ENCODE data around the gene SAMD4A.

The SAMD4A gene

DNA sequence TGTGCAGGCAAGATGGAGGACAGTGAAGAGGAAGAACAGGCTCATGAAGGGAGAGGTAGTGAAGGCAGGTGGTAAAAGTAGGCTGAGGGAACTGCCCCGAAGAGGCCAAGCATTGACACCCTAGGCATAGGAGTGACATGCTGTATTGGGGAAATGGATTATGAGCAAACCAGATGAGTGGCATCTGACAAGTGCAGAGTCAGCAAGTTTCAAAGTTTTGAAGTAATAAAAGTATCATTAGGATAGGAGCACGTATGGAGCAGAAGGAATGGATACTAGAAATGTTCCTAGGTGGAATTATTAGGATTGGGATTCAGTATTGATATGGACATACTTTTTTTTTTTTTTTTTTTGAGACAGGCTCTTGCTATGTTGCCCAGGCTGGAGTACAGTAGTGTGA is 139.8 kb downstream of the SAMD4A start:
- Histone ChIP-seq H3K36me3 (ENCODE audit: control insufficient read depth, insufficient read depth, low read length) (no peaks in the 10 kb centered on the region), H3K9me3 (ENCODE audit: control insufficient read depth, low read length) (no peaks in the 10 kb centered on the region), H3K27me3 (replicated peaks; ENCODE audit: control insufficient read depth, insufficient read depth, low read length, poor library complexity, severe bottlenecking) (no peaks in the 10 kb centered on the region), H3K27ac (ENCODE audit: insufficient read depth, low read length, poor library complexity, severe bottlenecking) (no peak overlapping the region), H3K4me3 (ENCODE audit: insufficient read depth, low read depth, low read length, poor library complexity, severe bottlenecking) (no peak overlapping the region), H3K4me1 (ENCODE audit: control insufficient read depth, insufficient read depth, low read length, poor library complexity, severe bottlenecking) (peaks cover 1% of the 10 kb centered on the region)
- no peak for DNase-seq

DNA sequence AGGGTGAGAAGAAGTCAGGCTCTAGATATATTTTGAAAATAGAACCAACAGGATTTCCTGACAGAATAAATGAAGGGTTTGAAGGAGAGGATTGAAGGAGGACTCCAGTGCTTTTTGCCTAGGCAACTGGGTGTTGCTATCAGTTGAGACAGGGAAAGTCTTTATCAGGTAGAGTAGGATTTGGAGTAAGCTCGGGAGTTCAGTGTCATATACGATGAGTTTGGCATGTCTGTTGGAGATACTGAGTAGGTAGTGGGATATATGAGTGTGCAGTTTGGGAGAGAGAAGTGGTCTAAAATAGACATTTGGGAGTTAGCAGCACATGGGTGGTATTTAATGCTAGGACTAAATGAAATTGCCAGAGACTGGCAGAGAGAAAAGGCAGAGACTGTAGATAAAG is 141.2 kb downstream of the SAMD4A start:
- no peaks in the 10 kb centered on the region for H3K36me3 ChIP-seq (ENCODE audit: control insufficient read depth, insufficient read depth, low read length)
- H3K4me1 ChIP-seq (ENCODE audit: control insufficient read depth, insufficient read depth, low read length, poor library complexity, severe bottlenecking) = peaks cover 6% of the 10 kb centered on the region
- H3K27ac ChIP-seq (ENCODE audit: insufficient read depth, low read length, poor library complexity, severe bottlenecking) = no peak overlapping the region
- H3K27me3 ChIP-seq (replicated peaks; ENCODE audit: control insufficient read depth, insufficient read depth, low read length, poor library complexity, severe bottlenecking) = no peaks in the 10 kb centered on the region
- H3K9me3 ChIP-seq (ENCODE audit: control insufficient read depth, low read length) = no peaks in the 10 kb centered on the region
- no peak for DNase-seq
- H3K4me3 ChIP-seq (ENCODE audit: insufficient read depth, low read depth, low read length, poor library complexity, severe bottlenecking) = no peak overlapping the region

DNA sequence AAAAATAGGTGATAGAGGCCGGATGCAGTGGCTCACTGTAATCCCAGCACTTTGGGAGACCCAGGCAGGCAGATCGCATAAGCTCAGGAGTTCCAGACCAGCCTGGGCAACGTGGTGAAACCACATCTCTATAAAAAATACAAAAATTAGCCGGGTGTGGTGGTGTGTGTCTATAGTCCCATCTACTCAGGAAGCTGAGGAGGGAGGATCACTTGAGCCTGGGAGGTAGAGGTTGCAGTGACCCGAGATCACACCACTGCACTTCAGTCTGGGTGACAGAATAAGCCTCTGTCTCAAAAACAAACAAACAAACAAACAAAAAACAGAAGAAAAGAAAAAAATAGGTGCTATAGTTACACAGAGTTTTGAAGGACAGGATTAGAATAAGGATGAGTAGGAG is 142.1 kb downstream of the SAMD4A start:
- H3K9me3 ChIP-seq (ENCODE audit: control insufficient read depth, low read length) = no peaks in the 10 kb centered on the region
- H3K36me3 ChIP-seq (ENCODE audit: control insufficient read depth, insufficient read depth, low read length) = no peaks in the 10 kb centered on the region
- no peak overlapping the region for H3K27ac ChIP-seq (ENCODE audit: insufficient read depth, low read length, poor library complexity, severe bottlenecking)
- DNase-seq = no peak
- peaks cover 6% of the 10 kb centered on the region for H3K4me1 ChIP-seq (ENCODE audit: control insufficient read depth, insufficient read depth, low read length, poor library complexity, severe bottlenecking)
- H3K27me3 ChIP-seq (replicated peaks; ENCODE audit: control insufficient read depth, insufficient read depth, low read length, poor library complexity, severe bottlenecking) = no peaks in the 10 kb centered on the region
- no peak overlapping the region for H3K4me3 ChIP-seq (ENCODE audit: insufficient read depth, low read depth, low read length, poor library complexity, severe bottlenecking)

DNA sequence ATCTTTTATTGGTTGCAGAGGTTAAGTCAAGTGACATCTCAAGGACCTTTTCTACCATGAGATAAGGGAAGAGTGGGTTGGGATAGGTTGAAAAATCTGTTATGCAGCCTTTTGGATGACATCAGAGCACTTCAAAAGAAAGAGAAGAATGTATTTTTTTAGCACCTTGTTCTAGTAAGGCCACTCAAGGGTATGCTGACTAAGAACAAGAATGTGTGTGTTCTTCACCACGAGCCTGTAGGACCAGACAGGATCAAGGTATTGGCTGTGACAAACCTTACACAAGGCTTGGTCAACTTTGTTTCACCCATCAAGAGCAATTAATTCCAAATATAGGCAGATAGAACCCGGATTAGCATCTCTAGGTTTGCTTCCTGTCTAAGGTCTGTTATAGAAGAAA is 142.5 kb downstream of the SAMD4A start:
- H3K4me3 ChIP-seq (ENCODE audit: insufficient read depth, low read depth, low read length, poor library complexity, severe bottlenecking) = no peak overlapping the region
- no peak for DNase-seq
- H3K36me3 ChIP-seq (ENCODE audit: control insufficient read depth, insufficient read depth, low read length) = no peaks in the 10 kb centered on the region
- H3K4me1 ChIP-seq (ENCODE audit: control insufficient read depth, insufficient read depth, low read length, poor library complexity, severe bottlenecking) = peaks cover 6% of the 10 kb centered on the region
- H3K27me3 ChIP-seq (replicated peaks; ENCODE audit: control insufficient read depth, insufficient read depth, low read length, poor library complexity, severe bottlenecking) = no peaks in the 10 kb centered on the region
- H3K9me3 ChIP-seq (ENCODE audit: control insufficient read depth, low read length) = no peaks in the 10 kb centered on the region
- no peak overlapping the region for H3K27ac ChIP-seq (ENCODE audit: insufficient read depth, low read length, poor library complexity, severe bottlenecking)

DNA sequence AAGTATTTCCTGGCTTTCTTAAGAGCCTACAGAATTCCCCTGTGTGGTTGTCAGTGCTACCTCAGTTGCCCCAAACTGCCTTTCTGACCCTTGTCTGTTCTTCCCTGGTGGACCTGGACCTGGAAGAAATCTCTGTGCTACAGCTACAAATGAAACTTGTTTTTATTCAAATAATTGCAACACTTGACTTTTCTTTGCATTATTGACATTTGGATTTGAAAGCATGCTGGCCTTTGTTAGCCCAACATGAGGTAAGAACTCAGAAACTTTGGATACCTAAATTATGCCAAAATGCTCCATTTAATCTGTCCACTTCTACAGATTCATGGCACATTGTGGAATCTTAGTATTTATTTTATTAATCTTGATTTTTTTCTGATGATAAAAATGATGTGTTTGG is 142.9 kb downstream of the SAMD4A start:
- Histone ChIP-seq H3K36me3 (ENCODE audit: control insufficient read depth, insufficient read depth, low read length) (no peaks in the 10 kb centered on the region), H3K27ac (ENCODE audit: insufficient read depth, low read length, poor library complexity, severe bottlenecking) (no peak overlapping the region), H3K4me1 (ENCODE audit: control insufficient read depth, insufficient read depth, low read length, poor library complexity, severe bottlenecking) (peaks cover 6% of the 10 kb centered on the region), H3K27me3 (replicated peaks; ENCODE audit: control insufficient read depth, insufficient read depth, low read length, poor library complexity, severe bottlenecking) (no peaks in the 10 kb centered on the region), H3K9me3 (ENCODE audit: control insufficient read depth, low read length) (no peaks in the 10 kb centered on the region), H3K4me3 (ENCODE audit: insufficient read depth, low read depth, low read length, poor library complexity, severe bottlenecking) (no peak overlapping the region)
- DNase-seq = no peak

DNA sequence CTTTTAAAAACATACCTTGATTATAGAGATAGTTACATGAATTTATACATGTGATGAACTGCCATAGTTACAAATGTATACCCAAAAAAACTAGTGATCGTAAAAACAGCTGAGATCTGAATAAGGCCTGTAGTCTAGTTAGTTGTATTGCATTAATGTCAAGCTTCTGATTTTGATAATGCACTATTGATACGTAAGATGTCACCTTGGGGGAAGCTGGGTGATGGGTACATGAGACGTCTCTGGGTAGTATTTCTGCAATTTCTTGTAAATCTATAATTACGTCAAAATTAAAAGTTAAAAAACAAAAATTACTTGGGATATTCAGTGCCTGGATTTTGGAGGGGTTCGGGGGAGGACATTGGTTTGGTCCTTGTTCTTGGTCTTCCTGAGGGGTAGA is 144.4 kb downstream of the SAMD4A start:
- Histone ChIP-seq H3K27ac (ENCODE audit: insufficient read depth, low read length, poor library complexity, severe bottlenecking) (no peak overlapping the region), H3K27me3 (replicated peaks; ENCODE audit: control insufficient read depth, insufficient read depth, low read length, poor library complexity, severe bottlenecking) (no peaks in the 10 kb centered on the region), H3K4me3 (ENCODE audit: insufficient read depth, low read depth, low read length, poor library complexity, severe bottlenecking) (no peak overlapping the region), H3K4me1 (ENCODE audit: control insufficient read depth, insufficient read depth, low read length, poor library complexity, severe bottlenecking) (peaks cover 6% of the 10 kb centered on the region), H3K9me3 (ENCODE audit: control insufficient read depth, low read length) (no peaks in the 10 kb centered on the region), H3K36me3 (ENCODE audit: control insufficient read depth, insufficient read depth, low read length) (no peaks in the 10 kb centered on the region)
- DNase-seq = no peak

DNA sequence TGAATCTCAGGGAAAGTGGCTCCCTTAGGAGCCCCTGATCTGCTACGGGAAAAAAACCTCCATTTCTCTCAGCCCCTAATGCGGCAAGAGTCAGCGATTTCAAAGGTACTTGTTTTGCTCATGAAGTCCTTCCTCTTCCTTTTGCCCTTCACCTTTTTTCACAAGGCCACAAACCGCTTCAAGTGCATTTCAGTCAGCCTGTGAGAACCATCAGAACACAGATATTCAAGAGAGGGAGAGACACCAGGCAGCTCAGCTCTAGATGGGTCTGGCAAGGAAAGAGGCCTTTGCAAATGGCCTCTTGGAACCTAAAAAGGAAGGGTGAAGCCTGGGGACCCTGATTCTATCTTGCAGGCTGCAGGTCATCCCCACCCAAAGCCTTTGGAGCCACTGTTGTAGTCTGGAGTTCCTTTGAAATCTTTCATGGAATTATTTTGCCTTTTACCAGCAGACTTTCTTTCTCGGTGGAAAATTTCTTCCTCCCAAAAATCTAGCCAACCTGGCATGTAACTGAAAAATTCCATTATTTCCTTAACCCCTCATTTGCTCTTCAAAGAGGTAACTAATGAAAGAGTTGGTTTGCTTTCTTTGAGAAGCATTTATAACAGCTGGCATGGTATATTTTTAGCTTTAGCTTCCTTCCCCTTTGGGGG is 145.0 kb downstream of the SAMD4A start:
- Histone ChIP-seq H3K4me3 (ENCODE audit: insufficient read depth, low read depth, low read length, poor library complexity, severe bottlenecking) (no peak overlapping the region), H3K9me3 (ENCODE audit: control insufficient read depth, low read length) (no peaks in the 10 kb centered on the region), H3K4me1 (ENCODE audit: control insufficient read depth, insufficient read depth, low read length, poor library complexity, severe bottlenecking) (peaks cover 6% of the 10 kb centered on the region), H3K36me3 (ENCODE audit: control insufficient read depth, insufficient read depth, low read length) (no peaks in the 10 kb centered on the region), H3K27ac (ENCODE audit: insufficient read depth, low read length, poor library complexity, severe bottlenecking) (no peak overlapping the region), H3K27me3 (replicated peaks; ENCODE audit: control insufficient read depth, insufficient read depth, low read length, poor library complexity, severe bottlenecking) (no peaks in the 10 kb centered on the region)
- no peak for DNase-seq

DNA sequence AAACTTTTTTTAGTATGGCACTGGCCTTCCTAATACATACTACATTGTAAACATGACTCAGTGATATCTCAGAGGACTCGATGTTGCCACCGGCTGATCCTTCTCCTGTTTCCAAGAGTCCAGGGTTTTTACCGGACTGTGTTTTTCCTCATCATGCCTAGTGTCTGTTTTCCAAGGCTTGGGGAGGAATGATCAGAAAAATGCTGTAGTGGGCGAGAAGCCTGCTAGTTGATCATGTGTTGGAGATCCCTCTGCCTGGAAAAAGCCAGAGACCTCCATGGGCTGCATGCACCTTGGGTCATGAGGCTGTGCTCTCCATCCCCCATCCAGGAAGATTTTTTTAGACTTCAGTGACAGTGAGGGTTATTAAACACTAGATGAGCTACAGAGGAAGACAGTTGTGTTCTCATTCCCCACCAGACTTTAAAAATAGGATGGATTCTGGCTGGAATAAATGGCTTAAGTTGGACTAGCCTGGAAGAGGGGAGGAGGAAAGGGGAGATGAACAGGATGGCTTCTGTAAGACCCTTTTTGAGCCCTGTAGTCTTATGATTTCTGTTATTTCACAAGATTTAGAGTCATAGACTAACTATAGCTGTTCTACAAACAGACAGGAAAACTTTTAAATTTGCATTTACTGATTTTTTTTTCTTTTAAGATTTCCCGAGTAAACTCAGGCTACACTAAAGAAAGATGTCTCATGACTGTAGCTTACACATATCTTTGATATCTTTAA is 145.7 kb downstream of the SAMD4A start:
- H3K4me1 ChIP-seq (ENCODE audit: control insufficient read depth, insufficient read depth, low read length, poor library complexity, severe bottlenecking) = peaks cover 6% of the 10 kb centered on the region
- no peaks in the 10 kb centered on the region for H3K27me3 ChIP-seq (replicated peaks; ENCODE audit: control insufficient read depth, insufficient read depth, low read length, poor library complexity, severe bottlenecking)
- H3K27ac ChIP-seq (ENCODE audit: insufficient read depth, low read length, poor library complexity, severe bottlenecking) = no peak overlapping the region
- DNase-seq = no peak
- no peaks in the 10 kb centered on the region for H3K36me3 ChIP-seq (ENCODE audit: control insufficient read depth, insufficient read depth, low read length)
- no peaks in the 10 kb centered on the region for H3K9me3 ChIP-seq (ENCODE audit: control insufficient read depth, low read length)
- H3K4me3 ChIP-seq (ENCODE audit: insufficient read depth, low read depth, low read length, poor library complexity, severe bottlenecking) = no peak overlapping the region

DNA sequence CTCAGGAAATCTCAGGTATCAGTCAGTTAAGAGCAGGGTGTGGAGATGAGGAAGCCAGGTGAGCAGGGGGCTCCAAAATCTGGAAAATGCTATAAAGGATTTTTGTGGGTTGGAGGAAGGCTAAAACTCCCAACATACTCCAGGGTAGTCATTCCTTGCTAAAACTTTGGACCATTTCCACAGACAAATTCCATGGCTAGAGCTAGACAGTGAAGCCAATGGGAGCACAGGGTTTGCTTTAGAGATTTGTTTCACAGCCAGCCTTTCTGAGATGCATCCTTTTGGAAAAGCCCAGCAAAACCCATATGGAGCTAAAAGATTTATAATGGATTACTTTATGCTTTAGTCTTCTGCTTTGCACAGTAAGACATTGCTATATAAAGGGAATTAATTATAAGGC is 146.5 kb downstream of the SAMD4A start:
- H3K9me3 ChIP-seq (ENCODE audit: control insufficient read depth, low read length) = no peaks in the 10 kb centered on the region
- no peaks in the 10 kb centered on the region for H3K27me3 ChIP-seq (replicated peaks; ENCODE audit: control insufficient read depth, insufficient read depth, low read length, poor library complexity, severe bottlenecking)
- no peaks in the 10 kb centered on the region for H3K36me3 ChIP-seq (ENCODE audit: control insufficient read depth, insufficient read depth, low read length)
- no peak overlapping the region for H3K27ac ChIP-seq (ENCODE audit: insufficient read depth, low read length, poor library complexity, severe bottlenecking)
- DNase-seq = no peak
- H3K4me1 ChIP-seq (ENCODE audit: control insufficient read depth, insufficient read depth, low read length, poor library complexity, severe bottlenecking) = peaks cover 6% of the 10 kb centered on the region
- H3K4me3 ChIP-seq (ENCODE audit: insufficient read depth, low read depth, low read length, poor library complexity, severe bottlenecking) = no peak overlapping the region

DNA sequence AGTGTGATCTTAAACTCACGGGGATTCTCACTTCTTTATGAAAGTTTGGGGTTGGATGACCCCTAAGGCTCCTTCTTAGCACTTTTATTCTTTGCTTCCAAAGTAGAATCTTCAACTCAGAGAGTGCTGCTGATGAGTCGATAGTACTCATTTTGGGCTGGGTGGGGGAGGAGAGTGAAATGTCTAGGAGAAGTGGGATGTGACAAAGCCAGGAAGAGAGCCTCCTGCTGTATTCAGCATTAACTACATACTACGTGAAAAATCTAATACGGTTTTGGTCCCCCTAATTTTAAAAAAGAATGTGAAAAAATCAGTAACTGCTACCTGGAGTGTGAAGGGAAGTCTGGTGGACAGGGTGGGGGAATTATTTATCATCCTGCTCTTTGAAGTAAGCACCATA is 148.3 kb downstream of the SAMD4A start:
- Histone ChIP-seq H3K9me3 (ENCODE audit: control insufficient read depth, low read length) (no peaks in the 10 kb centered on the region), H3K4me1 (ENCODE audit: control insufficient read depth, insufficient read depth, low read length, poor library complexity, severe bottlenecking) (peaks cover 6% of the 10 kb centered on the region), H3K36me3 (ENCODE audit: control insufficient read depth, insufficient read depth, low read length) (no peaks in the 10 kb centered on the region), H3K27ac (ENCODE audit: insufficient read depth, low read length, poor library complexity, severe bottlenecking) (no peak overlapping the region), H3K4me3 (ENCODE audit: insufficient read depth, low read depth, low read length, poor library complexity, severe bottlenecking) (no peak overlapping the region), H3K27me3 (replicated peaks; ENCODE audit: control insufficient read depth, insufficient read depth, low read length, poor library complexity, severe bottlenecking) (no peaks in the 10 kb centered on the region)
- DNase-seq = no peak
